GM19468 (cell line): ENCODE results near the gene COL18A1.

ENCODE experiments used
- ATAC-seq: cut with Tn5 transposase; IDR thresholded peaks from one replicate; pipeline ENCODE4 v1.9.1; 2021; ENCODE audit warnings: mild to moderate bottlenecking, moderate library complexity, moderate number of reproducible peaks; ENCODE audit not compliant: unreplicated experiment; ENCODE audit errors: extremely low read depth

Gene COL18A1

GRCh38 chr21:45449658-45450422 lies 44.9 kb downstream of the COL18A1 start:
- ATAC-seq, result no peak

- no peak for ATAC-seq
Observed at GRCh38 chr21:45450423-45451090, 45.6 kb downstream of the COL18A1 start.

GRCh38 chr21:45451091-45451740 lies 46.3 kb downstream of the COL18A1 start:
- ATAC-seq, result no peak

- ATAC-seq, result no peak
Observed at GRCh38 chr21:45451771-45452182, 46.8 kb downstream of the COL18A1 start.

GRCh38 chr21:45452696-45453307 lies 47.8 kb downstream of the COL18A1 start:
- ATAC-seq, result no peak

- ATAC-seq, result no peak
Observed at GRCh38 chr21:45453308-45453950, 48.5 kb downstream of the COL18A1 start.

- no peak for ATAC-seq
Observed at GRCh38 chr21:45454060-45454925, 49.3 kb downstream of the COL18A1 start.

- ATAC-seq, result no peak
Observed at GRCh38 chr21:45454926-45455673, 50.1 kb downstream of the COL18A1 start.

GRCh38 chr21:45455674-45456583 lies 51.0 kb downstream of the COL18A1 start:
- ATAC-seq, result no peak

- no peak for ATAC-seq
Observed at GRCh38 chr21:45456584-45457160, 51.7 kb downstream of the COL18A1 start.

- ATAC-seq, result no peak
Observed at GRCh38 chr21:45457161-45457831, 52.3 kb downstream of the COL18A1 start.

- no peak for ATAC-seq
Observed at GRCh38 chr21:45457832-45458172, 52.8 kb downstream of the COL18A1 start.

- ATAC-seq, result no peak
Observed at GRCh38 chr21:45458281-45459170, 53.6 kb downstream of the COL18A1 start.

GRCh38 chr21:45459171-45460010 lies 54.4 kb downstream of the COL18A1 start:
- ATAC-seq, result no peak

GRCh38 chr21:45460011-45460565 lies 55.1 kb downstream of the COL18A1 start:
- ATAC-seq, result no peak
